ENCODE results near the gene FEN1. TPM values are rescaled to one million over a fixed set of nuclear protein-coding genes. Genes with fewer than 3 reads are reported as not detected.
A peak's percentile ranks its signal among the peaks of the same experiment; 100 is the strongest.

FEN1 gene
- total and polyA plus RNA-seq, 4 donors: 3.5 to 6.9 (median 5.2) TPM

- peaks cover 0 to 2% of the 10 kb centered on the region in 2 donors for H3K36me3 ChIP-seq (ENCODE audit: control insufficient read depth in 1 of 2, insufficient read depth in 2 of 2, low read length in 1 of 2)
- WGBS, 2 donors: 1% methylated on average over 72 to 73 of the region's 73 CpGs
- intact Hi-C loops (cut with DNase I): loop anchor here (5.0 to 10.0 kb wide), 2 partner anchors 148 to 150 kb away; partner anchors contain the start of gene FTH1 (in 2 of the 2)
- H3K9me3 ChIP-seq (ENCODE audit: control insufficient read depth, low read length): no peaks in the 10 kb centered on the region
- H3K27ac ChIP-seq (ENCODE audit: low read depth in 1 of 2, low read length in 2 of 2): peak within 1 kb of the TSS; percentile 84 to 92
- peak within 1 kb of the TSS; percentile 48 to 60 for H3K4me3 ChIP-seq (ENCODE audit: low read length in 2 of 2)
- no peaks in the 10 kb centered on the region for H3K4me1 ChIP-seq (ENCODE audit: control insufficient read depth in 1 of 2, insufficient read depth in 2 of 2, low read length in 2 of 2)
- peak; percentile 97 to 98 for DNase-seq
- peak; percentile 78 for ATAC-seq (ENCODE audit: low FRiP score)
- H3K27me3 ChIP-seq (ENCODE audit: control insufficient read depth in 1 of 2, insufficient read depth in 2 of 2, low read length in 1 of 2): no peaks in the 10 kb centered on the region
These were observed 24.2 kb downstream of the FEN1 start, which contains the start of gene FADS1 for GRCh38 chr11:61816736-61817455. TSS of gene FADS1 (minus strand) at chr11:61817003. CDS start at chr11:61816929, 74 bp downstream.

- Histone ChIP-seq H3K36me3 (ENCODE audit: control insufficient read depth in 1 of 2, insufficient read depth in 2 of 2, low read length in 1 of 2) (no peaks in the 10 kb centered on the region), H3K27ac (ENCODE audit: low read depth in 1 of 2, low read length in 2 of 2) (peak overlapping the region in 1 of 2 donors; percentile 84), H3K4me1 (ENCODE audit: control insufficient read depth in 1 of 2, insufficient read depth in 2 of 2, low read length in 2 of 2) (no peaks in the 10 kb centered on the region), H3K27me3 (ENCODE audit: control insufficient read depth in 1 of 2, insufficient read depth in 2 of 2, low read length in 1 of 2) (no peaks in the 10 kb centered on the region), H3K4me3 (ENCODE audit: low read length in 2 of 2) (peak overlapping the region in 1 of 2 donors; percentile 60), H3K9me3 (ENCODE audit: control insufficient read depth, low read length) (no peaks in the 10 kb centered on the region)
- DNase-seq (no peak), ATAC-seq (ENCODE audit: low FRiP score) (no peak)
- intact Hi-C loops (cut with DNase I): loop anchor here (5.0 to 10.0 kb wide), 2 partner anchors 147 to 150 kb away; partner anchors contain the start of gene FTH1 (in 2 of the 2)
- 61 to 62% methylated on average over 6 of the region's 6 CpGs for WGBS, 2 donors
These were observed 24.9 kb downstream of the FEN1 start for GRCh38 chr11:61817471-61818202.

GRCh38 chr11:61820174-61820573 is 27.5 kb downstream of the FEN1 start:
- H3K27me3 ChIP-seq (ENCODE audit: control insufficient read depth in 1 of 2, insufficient read depth in 2 of 2, low read length in 1 of 2): no peaks in the 10 kb centered on the region
- no peak overlapping the region for H3K27ac ChIP-seq (ENCODE audit: low read depth in 1 of 2, low read length in 2 of 2)
- ATAC-seq (ENCODE audit: low FRiP score) (no peak), DNase-seq (no peak)
- H3K9me3 ChIP-seq (ENCODE audit: control insufficient read depth, low read length): no peaks in the 10 kb centered on the region
- H3K36me3 ChIP-seq (ENCODE audit: control insufficient read depth in 1 of 2, insufficient read depth in 2 of 2, low read length in 1 of 2): no peaks in the 10 kb centered on the region
- H3K4me3 ChIP-seq (ENCODE audit: low read length in 2 of 2): no peak overlapping the region
- no peaks in the 10 kb centered on the region for H3K4me1 ChIP-seq (ENCODE audit: control insufficient read depth in 1 of 2, insufficient read depth in 2 of 2, low read length in 2 of 2)
- intact Hi-C loops (cut with DNase I): no loop called here
- 95 to 96% methylated on average over 2 of the region's 2 CpGs for WGBS, 2 donors

GRCh38 chr11:61826930-61827570 is 34.3 kb downstream of the FEN1 start:
- peak overlapping the region; percentile 45 to 64 for H3K4me3 ChIP-seq (ENCODE audit: low read length in 2 of 2)
- intact Hi-C loops (cut with DNase I): loop anchor here in 1 of 2 donors (5.0 kb wide), 1 partner anchor 65 kb away; the partner anchor contains the start of gene FADS3
- 15% methylated on average over 23 of the region's 23 CpGs for whole genome bisulfite sequencing, 2 donors
- H3K36me3 ChIP-seq (ENCODE audit: control insufficient read depth in 1 of 2, insufficient read depth in 2 of 2, low read length in 1 of 2): no peaks in the 10 kb centered on the region
- H3K4me1 ChIP-seq (ENCODE audit: control insufficient read depth in 1 of 2, insufficient read depth in 2 of 2, low read length in 2 of 2): no peaks in the 10 kb centered on the region
- H3K9me3 ChIP-seq (ENCODE audit: control insufficient read depth, low read length): no peaks in the 10 kb centered on the region
- H3K27ac ChIP-seq (ENCODE audit: low read depth in 1 of 2, low read length in 2 of 2): peak overlapping the region; percentile 31 to 69
- ATAC-seq (ENCODE audit: low FRiP score) (no peak), DNase-seq (peak in 1 of 2 donors; percentile 67)
- no peaks in the 10 kb centered on the region for H3K27me3 ChIP-seq (ENCODE audit: control insufficient read depth in 1 of 2, insufficient read depth in 2 of 2, low read length in 1 of 2)

GRCh38 chr11:61827571-61828378 is 35.1 kb downstream of the FEN1 start, which contains the start of gene FADS2:
TSS of gene FADS2 (plus strand) at chr11:61828300. CDS start at chr11:61828391, 91 bp downstream.
- Histone ChIP-seq H3K4me1 (ENCODE audit: control insufficient read depth in 1 of 2, insufficient read depth in 2 of 2, low read length in 2 of 2) (no peaks in the 10 kb centered on the region), H3K27me3 (ENCODE audit: control insufficient read depth in 1 of 2, insufficient read depth in 2 of 2, low read length in 1 of 2) (no peaks in the 10 kb centered on the region), H3K27ac (ENCODE audit: low read depth in 1 of 2, low read length in 2 of 2) (peak within 1 kb of the TSS; percentile 48 to 88), H3K4me3 (ENCODE audit: low read length in 2 of 2) (peak within 1 kb of the TSS; percentile 61 to 67), H3K36me3 (ENCODE audit: control insufficient read depth in 1 of 2, insufficient read depth in 2 of 2, low read length in 1 of 2) (no peaks in the 10 kb centered on the region), H3K9me3 (ENCODE audit: control insufficient read depth, low read length) (no peaks in the 10 kb centered on the region)
- ATAC-seq (ENCODE audit: low FRiP score) (peak; percentile 89), DNase-seq (peak; percentile 98 to 99)
- intact Hi-C loops (cut with DNase I): loop anchor here in 1 of 2 donors (5.0 kb wide), 1 partner anchor 65 kb away; the partner anchor contains the start of gene FADS3
- 0 to 1% methylated on average over 74 to 83 of the region's 83 CpGs for WGBS, 2 donors

GRCh38 chr11:61828379-61828628 is 35.6 kb downstream of the FEN1 start:
- WGBS, 2 donors: 0% methylated on average over 16 of the region's 16 CpGs

GRCh38 chr11:61828629-61829407 is 36.1 kb downstream of the FEN1 start:
- H3K36me3 ChIP-seq (ENCODE audit: control insufficient read depth in 1 of 2, insufficient read depth in 2 of 2, low read length in 1 of 2): no peaks in the 10 kb centered on the region
- peak; percentile 64 to 79 for DNase-seq
- intact Hi-C loops (cut with DNase I): loop anchor here in 1 of 2 donors (5.0 kb wide), 1 partner anchor 63 kb away; the partner anchor contains the start of gene FADS3
- H3K9me3 ChIP-seq (ENCODE audit: control insufficient read depth, low read length): no peaks in the 10 kb centered on the region
- no peaks in the 10 kb centered on the region for H3K4me1 ChIP-seq (ENCODE audit: control insufficient read depth in 1 of 2, insufficient read depth in 2 of 2, low read length in 2 of 2)
- ATAC-seq (ENCODE audit: low FRiP score): peak; percentile 55
- WGBS, 2 donors: 0 to 1% methylated on average over 53 to 55 of the region's 55 CpGs
- no peaks in the 10 kb centered on the region for H3K27me3 ChIP-seq (ENCODE audit: control insufficient read depth in 1 of 2, insufficient read depth in 2 of 2, low read length in 1 of 2)
- H3K4me3 ChIP-seq (ENCODE audit: low read length in 2 of 2): peak overlapping the region; percentile 61 to 67
- H3K27ac ChIP-seq (ENCODE audit: low read depth in 1 of 2, low read length in 2 of 2): peak overlapping the region; percentile 48 to 88

More at GRCh38 chr11:61828379-61828628, 35.6 kb downstream of the FEN1 start:
- no peaks in the 10 kb centered on the region for H3K4me1 ChIP-seq (ENCODE audit: control insufficient read depth in 1 of 2, insufficient read depth in 2 of 2, low read length in 2 of 2)
- H3K36me3 ChIP-seq (ENCODE audit: control insufficient read depth in 1 of 2, insufficient read depth in 2 of 2, low read length in 1 of 2): no peaks in the 10 kb centered on the region
- H3K9me3 ChIP-seq (ENCODE audit: control insufficient read depth, low read length): no peaks in the 10 kb centered on the region
- no peak for DNase-seq
- H3K27me3 ChIP-seq (ENCODE audit: control insufficient read depth in 1 of 2, insufficient read depth in 2 of 2, low read length in 1 of 2): no peaks in the 10 kb centered on the region
- no peak for ATAC-seq (ENCODE audit: low FRiP score)
- peak overlapping the region; percentile 48 to 88 for H3K27ac ChIP-seq (ENCODE audit: low read depth in 1 of 2, low read length in 2 of 2)
- peak overlapping the region; percentile 61 to 67 for H3K4me3 ChIP-seq (ENCODE audit: low read length in 2 of 2)
- intact Hi-C loops (cut with DNase I): loop anchor here in 1 of 2 donors (5.0 kb wide), 1 partner anchor 64 kb away; the partner anchor contains the start of gene FADS3
